SK-N-MC (cell line): ENCODE measurements around the gene GAD2.

ENCODE experiments used
- EZH2 ChIP-seq: fragments of 200-600 bp; sonication (generic); IDR thresholded peaks from one replicate; pipeline ENCODE4 v1.6.1; 2017; ENCODE audit warnings: antibody characterized with exemption
- FOXP2 ChIP-seq: optimal IDR thresholded peaks from 2 replicates; pipeline ENCODE3; 2011; ENCODE audit warnings: mild to moderate bottlenecking, moderate library complexity; ENCODE audit not compliant: insufficient read depth; ENCODE audit errors: extremely low read length, control extremely low read depth
- POLR2AphosphoS5 ChIP-seq: IDR thresholded peaks from 2 replicates; pipeline ENCODE4 v1.6.1; 2012; ENCODE audit warnings: mild to moderate bottlenecking, low read depth, low read length, borderline replicate concordance

DNA sequence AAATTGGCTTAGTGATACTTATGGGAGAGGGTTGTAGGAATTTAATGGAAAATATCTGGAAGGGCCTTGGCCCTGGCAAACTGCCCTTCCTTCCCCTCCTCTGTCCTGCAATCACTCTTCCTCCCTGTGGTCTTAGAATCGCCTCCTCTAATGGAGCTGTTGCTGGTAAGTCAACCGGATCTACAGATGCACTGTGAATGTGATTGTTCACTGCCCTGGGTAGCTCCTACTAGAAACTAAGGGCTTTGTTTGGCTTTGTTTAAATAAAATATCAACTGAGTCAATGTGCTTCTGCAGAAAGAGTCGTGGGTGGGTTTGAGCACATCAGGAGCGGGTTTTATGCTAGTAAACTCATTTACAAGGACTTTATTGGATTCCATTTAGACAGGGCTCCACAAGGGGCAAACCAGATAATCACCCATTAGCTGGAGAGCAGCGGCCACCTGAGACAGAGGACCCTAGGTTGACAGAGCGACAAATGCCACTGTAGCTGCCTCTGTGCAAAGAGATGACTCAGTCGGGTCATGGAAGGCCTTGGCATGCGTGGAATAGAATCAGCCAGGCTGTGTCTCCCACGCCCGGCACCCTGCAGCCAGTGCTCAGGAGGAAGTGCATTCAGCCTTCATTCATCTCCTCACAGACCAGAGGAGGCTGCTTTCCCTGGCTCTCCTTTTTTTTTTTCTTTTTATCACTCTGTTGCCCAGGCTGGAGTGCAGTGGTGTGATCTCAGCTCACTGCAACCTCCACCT, 97.9 kb downstream of the GAD2 start:
- TF ChIP-seq POLR2AphosphoS5: no peak
- TF ChIP-seq EZH2: no peak
- no peak for TF ChIP-seq FOXP2
